Activated CD4-positive, alpha-beta T cell treated with anti-CD3 and anti-CD28 coated beads, Interleukin-2, amount 50 U/mL, for 4 hours (primary cell): ENCODE data around the gene RRBP1.
"Not testable (repeated sequence)": the region's sequence is repeated elsewhere in the genome, so short reads cannot be mapped to it uniquely, and the experiment has no call there.

ENCODE experiments used
- DNase-seq, 2 experiments: peaks; one replicate each; pipeline ENCODE4 v3.0.0-alpha.2; 2020

The RRBP1 gene

GRCh38 chr20:17661121-17661744, 20.8 kb downstream of the RRBP1 start:
- no peak for DNase-seq

DNA sequence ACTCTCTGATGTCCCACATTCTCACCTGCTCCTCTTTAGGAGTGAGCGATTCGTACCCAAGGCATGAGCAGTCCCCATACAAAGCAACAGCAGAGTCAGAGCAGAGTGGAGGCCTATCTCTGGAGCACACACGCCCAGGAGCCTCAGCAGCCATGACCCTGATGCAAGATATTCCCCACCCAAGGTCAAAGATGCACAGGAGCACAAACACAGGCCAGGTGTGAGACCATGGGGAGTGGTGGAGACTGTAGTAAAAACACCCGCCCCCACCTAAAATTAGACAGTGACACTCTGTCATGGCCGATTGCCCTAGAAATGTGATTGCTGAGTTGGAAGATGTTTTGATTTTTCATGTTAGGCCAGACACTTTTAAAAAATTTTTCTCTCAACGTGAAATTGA, 21.4 kb downstream of the RRBP1 start:
- no peak for DNase-seq

DNA sequence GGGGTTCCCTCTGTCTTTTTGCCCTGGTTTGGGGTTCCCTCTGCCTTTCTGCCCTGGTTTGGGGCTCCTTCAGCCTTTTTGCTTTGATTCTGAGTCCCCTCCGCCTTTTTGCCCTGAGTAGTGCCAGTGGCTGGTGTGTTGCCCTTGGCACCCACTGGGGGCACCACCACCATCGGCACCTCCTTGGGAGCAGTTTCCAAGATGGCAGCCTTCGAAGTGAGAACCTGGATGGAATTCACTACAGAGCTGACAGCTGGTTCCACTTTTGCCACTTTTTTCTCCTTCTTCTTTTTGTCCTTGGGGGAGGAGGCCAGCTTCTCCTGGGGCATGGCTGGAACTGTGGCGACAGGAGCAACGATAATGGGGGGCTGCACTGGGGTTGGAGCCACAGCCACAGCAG, 22.2 kb downstream of the RRBP1 start:
- DNase-seq = no peak

- not testable (repeated sequence) for DNase-seq
These were observed 22.7 kb downstream of the RRBP1 start for GRCh38 chr20:17659344-17659743.

DNA sequence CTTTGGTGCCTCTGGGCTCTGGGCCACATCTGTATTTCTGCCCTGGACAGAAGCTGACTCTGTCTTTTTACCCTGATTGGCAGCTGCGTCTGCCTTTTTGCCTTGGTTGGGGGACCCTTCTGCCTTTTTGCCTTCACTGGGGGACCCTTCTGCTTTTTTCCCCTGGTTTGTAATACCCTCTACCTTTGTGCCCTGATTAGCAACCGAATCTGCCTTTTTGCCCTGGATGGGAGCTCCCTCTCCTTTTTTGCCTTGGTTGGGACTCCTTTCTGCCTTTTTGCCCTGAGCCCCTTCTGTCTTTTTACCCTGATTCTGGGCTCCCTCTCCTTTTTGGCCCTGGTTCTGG, 23.4 kb downstream of the RRBP1 start:
- DNase-seq = no peak

GRCh38 chr20:17657898-17658647, 24.0 kb downstream of the RRBP1 start:
- DNase-seq = no peak

- DNase-seq = no peak
These were observed 24.8 kb downstream of the RRBP1 start for GRCh38 chr20:17657079-17657825.

GRCh38 chr20:17655865-17656479, 26.1 kb downstream of the RRBP1 start:
- DNase-seq = no peak

- no peak for DNase-seq
These were observed 26.8 kb downstream of the RRBP1 start for GRCh38 chr20:17655286-17655651.

- DNase-seq = peak in 1 of 2 experiments; percentile 13
These were observed 27.3 kb downstream of the RRBP1 start for GRCh38 chr20:17654649-17655285.

GRCh38 chr20:17653835-17654648, 28.0 kb downstream of the RRBP1 start:
- DNase-seq = no peak

- DNase-seq = no peak
These were observed 29.6 kb downstream of the RRBP1 start for GRCh38 chr20:17652411-17652810.

DNA sequence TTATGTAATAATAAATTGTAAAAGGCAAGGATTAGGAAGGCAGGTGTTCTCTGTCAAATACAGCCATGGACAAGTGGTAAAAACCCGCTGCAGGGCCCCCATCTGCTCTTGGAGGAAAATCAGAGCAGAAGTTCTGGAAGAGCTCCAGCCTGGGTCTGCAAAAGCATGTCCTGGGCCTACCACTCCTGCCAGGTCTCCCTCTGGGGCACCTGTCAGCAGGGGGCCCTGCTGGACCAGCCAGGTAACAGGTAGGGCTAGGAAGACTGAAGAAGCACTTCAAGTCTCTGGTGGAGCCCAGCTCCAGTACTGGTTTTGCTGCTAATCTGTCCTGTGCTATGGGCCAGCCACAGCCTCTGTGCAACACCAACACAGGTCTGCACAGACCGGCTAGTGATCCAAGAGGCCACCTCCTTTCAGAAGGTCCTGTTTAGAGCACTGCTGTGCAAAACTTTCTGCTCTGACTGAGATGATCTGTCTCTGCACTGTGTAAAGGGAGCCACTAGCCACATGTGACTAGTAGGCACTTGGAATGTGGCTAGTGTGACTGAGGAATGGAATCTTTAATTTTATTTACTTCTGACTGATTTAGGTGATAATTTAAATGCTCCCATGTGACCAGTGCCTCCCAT, 30.2 kb downstream of the RRBP1 start:
- no peak for DNase-seq

GRCh38 chr20:17651129-17651759, 30.8 kb downstream of the RRBP1 start:
- no peak for DNase-seq

DNA sequence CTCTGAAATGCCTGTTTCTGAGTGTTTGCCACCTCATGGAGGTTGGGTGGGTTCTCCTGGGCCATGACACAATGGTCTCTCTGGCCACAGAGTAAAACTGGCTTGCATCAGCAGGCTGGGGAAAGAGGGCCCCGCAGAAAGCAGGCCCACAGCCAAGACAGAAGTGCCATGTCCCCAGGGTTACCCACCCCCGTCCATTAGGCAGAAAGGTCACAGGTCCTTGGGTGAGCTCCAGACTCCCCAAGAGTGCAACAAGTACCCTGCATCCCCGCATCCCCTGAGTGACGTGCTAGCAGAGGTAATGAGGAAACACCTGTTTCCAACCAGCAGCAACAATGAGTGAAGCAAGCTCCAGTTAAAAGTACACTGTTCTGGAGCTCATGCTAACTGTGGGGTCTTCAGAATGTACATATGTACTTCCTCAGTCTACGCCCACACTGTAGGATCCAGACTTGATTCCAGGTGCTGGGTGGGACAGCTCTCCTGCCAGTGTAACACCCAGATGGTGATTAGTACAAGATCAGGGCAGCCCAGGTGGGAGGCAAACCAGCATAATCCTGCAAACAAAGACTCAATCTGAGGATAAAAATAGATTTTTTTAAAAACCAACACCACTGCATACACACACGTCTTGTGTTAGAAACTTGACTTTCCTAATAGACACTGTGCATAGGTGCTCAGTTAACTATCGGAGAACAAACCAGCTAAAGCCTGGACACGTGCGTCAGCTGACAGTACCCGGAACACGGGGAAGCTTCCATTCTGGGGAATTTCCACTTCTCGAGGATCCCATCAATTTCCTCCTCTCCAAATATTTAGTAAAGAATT, 31.5 kb downstream of the RRBP1 start:
- no peak for DNase-seq

DNA sequence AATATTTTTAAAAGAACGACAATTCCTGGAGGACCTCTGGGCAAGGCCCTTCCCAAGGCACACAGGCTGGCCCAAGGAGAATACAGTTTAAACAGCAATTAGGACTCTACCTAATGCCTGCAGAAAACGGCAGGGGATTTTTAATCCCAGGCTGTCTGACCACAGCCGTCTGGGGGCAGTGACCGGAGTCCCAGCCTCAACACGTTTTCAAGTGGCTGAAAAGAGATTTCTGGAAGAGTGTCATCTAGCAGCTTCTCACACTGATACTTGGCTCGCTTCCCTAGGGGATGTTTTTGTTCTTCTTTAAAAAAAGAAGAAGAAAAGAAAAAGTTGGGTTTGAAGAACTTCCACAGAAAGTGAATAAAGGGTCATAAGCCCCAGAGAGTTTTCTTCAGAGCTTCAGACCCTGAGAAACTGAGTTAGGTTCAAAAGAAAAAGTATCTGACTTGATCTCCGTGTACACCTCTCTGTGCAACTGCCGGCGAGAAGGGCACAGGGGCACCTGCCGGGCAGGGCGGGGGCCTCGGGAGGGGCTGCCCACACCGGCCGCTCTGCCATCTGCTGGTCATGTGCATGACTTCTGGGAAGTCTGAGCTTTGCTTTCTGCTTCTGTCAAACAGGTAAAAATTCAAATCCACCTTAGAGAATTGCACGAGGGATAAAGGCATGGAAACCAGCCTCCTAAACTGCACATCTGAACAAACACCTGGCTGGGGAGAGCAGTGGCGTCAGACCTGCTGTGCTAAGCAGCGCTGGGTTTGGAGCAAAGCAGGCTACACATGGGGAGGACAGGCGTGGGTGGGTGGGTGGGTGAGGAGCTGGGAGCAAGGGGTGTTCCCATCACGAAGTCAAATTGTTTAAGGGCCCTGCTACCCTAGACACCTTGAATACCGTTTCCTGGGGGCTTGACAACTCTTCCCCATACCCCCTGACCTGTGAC, 33.0 kb downstream of the RRBP1 start:
- peak; percentile 21 to 28 for DNase-seq

GRCh38 chr20:17648315-17648646, 33.8 kb downstream of the RRBP1 start:
- DNase-seq = no peak

DNA sequence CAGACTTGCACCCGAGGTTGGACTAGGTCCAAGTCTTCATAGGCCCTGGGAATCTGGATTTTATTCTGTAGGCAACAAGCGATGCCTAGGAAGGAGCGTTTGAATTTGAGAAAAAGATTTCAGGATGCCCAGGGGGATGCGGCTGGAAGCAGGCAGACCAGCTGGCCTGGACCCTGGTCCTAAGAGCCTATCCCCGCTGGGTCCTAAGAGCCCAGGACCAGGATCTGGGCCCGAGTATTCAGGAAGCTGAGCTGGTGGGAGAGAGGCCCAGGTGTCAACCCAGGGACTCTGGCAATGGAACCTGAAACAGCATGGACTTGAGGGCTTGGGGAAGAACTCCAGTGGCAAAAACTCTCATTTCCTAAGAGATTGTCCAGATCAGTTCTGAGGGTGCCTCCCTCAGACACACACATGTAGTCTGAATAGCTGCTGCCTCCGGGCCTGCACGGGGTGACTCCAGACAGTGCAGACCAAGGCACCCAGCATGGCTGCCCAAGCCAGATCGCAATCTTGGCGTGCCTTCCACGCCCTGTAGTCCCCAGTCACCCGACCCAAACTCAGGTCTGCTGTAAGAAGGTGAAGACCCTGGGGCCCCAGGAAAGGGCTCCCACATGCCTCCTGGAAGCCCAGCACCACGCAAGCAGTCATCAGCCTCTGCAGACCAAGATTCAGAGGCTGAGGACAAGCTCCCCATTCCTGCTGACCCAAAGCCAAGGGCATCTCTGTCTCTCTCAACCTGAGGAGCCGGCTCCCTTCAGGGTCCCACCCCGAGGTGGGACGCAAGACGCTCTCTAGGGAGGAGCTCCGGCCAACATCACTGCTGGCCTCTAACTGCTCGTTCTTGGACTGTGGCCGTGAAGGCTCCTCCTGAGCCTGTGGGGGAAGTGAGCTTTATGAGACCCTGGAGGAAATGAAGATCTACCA, 34.4 kb downstream of the RRBP1 start:
- no peak for DNase-seq
